ENCODE results near the gene CDK9.

The CDK9 gene

GRCh38 chr9:127741831-127742434 is 43.9 kb upstream of the CDK9 start:
- Histone ChIP-seq H3K27me3 (ENCODE audit: insufficient read depth, poor library complexity, severe bottlenecking) (no peaks in the 10 kb centered on the region), H3K4me3 (replicated peaks; ENCODE audit: insufficient read depth, low read length) (no peak overlapping the region), H3K27ac (replicated peaks) (no peak overlapping the region)
- no peak for DNase-seq (ENCODE audit: low read depth in 1 of 2, low spot score in 1 of 2)
- no peak for TF ChIP-seq CTCF (IDR thresholded peaks at IDR 0.05; ENCODE audit: insufficient read depth, low read length)
- no peak for TF ChIP-seq POLR2AphosphoS5 (IDR thresholded peaks at IDR 0.05; ENCODE audit: low read depth)
- TF ChIP-seq GABPA (IDR thresholded peaks at IDR 0.05; ENCODE audit: low read depth), result no peak
- no peak for TF ChIP-seq SPI1 (IDR thresholded peaks at IDR 0.05; ENCODE audit: borderline replicate concordance, low read depth)
- no peak for TF ChIP-seq REST (IDR thresholded peaks at IDR 0.05; ENCODE audit: insufficient replicate concordance, low read depth)

GRCh38 chr9:127742435-127743088 is 43.3 kb upstream of the CDK9 start:
- DNase-seq (ENCODE audit: low read depth in 1 of 2, low spot score in 1 of 2), result no peak
- no peaks in the 10 kb centered on the region for H3K27me3 ChIP-seq (ENCODE audit: insufficient read depth, poor library complexity, severe bottlenecking)
- H3K27ac ChIP-seq (replicated peaks), result no peak overlapping the region
- H3K4me3 ChIP-seq (replicated peaks; ENCODE audit: insufficient read depth, low read length), result no peak overlapping the region
- TF ChIP-seq SPI1 (IDR thresholded peaks at IDR 0.05; ENCODE audit: borderline replicate concordance, low read depth) (no peak), CTCF (IDR thresholded peaks at IDR 0.05; ENCODE audit: insufficient read depth, low read length) (no peak), REST (IDR thresholded peaks at IDR 0.05; ENCODE audit: insufficient replicate concordance, low read depth) (no peak), GABPA (IDR thresholded peaks at IDR 0.05; ENCODE audit: low read depth) (no peak), POLR2AphosphoS5 (IDR thresholded peaks at IDR 0.05; ENCODE audit: low read depth) (no peak)

- no peak for DNase-seq (ENCODE audit: low read depth in 1 of 2, low spot score in 1 of 2)
- Histone ChIP-seq H3K4me3 (replicated peaks; ENCODE audit: insufficient read depth, low read length) (no peak overlapping the region), H3K27ac (replicated peaks) (no peak overlapping the region), H3K27me3 (ENCODE audit: insufficient read depth, poor library complexity, severe bottlenecking) (no peaks in the 10 kb centered on the region)
- TF ChIP-seq GABPA (IDR thresholded peaks at IDR 0.05; ENCODE audit: low read depth) (no peak), SPI1 (IDR thresholded peaks at IDR 0.05; ENCODE audit: borderline replicate concordance, low read depth) (no peak), CTCF (IDR thresholded peaks at IDR 0.05; ENCODE audit: insufficient read depth, low read length) (no peak), REST (IDR thresholded peaks at IDR 0.05; ENCODE audit: insufficient replicate concordance, low read depth) (no peak), POLR2AphosphoS5 (IDR thresholded peaks at IDR 0.05; ENCODE audit: low read depth) (no peak)
Measured at GRCh38 chr9:127744398-127745110, 41.3 kb upstream of the CDK9 start.

All from HL-60 (cell line).